T47D (cell line): ENCODE data around the gene SUSD4.

Experiments
- DNase-seq, 2 experiments: peaks; one replicate each; pipeline versions ENCODE4 v3.0.0 to v3.0.0-alpha.2; 2011 to 2012; ENCODE audit warnings: low read depth in 1 of 2, low spot score in 1 of 2
- JUND ChIP-seq: IDR thresholded peaks from 2 replicates; pipeline ENCODE4 v1.6.1; 2012; ENCODE audit warnings: low read depth
- in situ Hi-C: cut with HindIII; loops from 2 replicates; pipeline ENCODE4 v1.10.0; 2016; ENCODE audit warnings: low sequenced_read_pairs, low pct_unique_long_range_greater_than_20kb

The SUSD4 gene

DNA sequence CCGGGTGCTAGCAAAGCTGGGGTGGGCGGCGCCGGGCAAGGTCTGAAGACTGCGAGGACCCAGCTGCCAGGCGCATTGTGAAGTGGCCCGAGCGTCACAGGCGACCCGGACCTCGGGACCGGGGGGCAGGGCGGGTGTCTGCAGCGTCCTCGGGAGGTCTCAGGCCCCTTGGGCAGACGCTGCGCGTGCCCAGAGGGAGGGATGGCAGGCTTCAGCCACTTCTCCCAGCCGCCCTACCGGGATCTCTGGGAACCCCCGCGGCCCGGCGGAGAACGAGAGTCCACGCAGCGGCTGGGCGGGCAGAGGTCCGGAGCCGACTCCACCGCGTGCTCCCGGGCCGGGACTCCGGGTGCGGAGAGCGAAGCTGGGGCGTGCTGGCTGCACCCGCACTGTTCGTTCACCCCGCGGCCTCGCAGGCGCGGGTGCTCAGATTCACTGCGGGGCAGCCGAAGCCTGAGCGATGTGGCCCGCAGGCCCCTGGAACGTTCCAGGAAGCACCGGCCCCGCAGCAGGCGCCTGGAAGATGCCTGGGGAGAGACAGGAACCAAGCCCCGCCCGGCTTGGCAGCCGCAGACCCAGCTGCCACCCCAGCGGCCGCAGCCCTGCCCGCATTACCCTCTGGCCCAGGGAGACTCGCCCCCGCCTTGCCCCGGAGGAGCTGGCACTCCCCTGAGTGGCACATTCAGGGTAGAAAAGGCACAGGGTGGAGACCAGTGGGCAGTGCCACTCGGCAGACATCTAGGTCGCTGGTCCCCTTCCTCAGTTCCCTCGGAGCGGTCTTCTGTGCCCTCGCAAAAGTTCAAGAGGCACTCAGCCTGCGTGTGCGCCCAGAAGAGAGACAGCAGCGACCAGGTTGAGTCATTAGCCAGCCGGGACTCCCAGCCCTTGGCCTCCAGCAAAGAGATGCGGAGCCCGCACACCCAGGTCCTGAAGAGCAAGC, 29.6 kb upstream of the SUSD4 start, which contains the start of gene CCDC185:
CCDC185 (plus strand) TSS at position 141 of the 940 bp plus-strand sequence; CDS start at position 202, 61 bp downstream.
- peak; percentile 18 to 66 for DNase-seq
- no peak for TF ChIP-seq JUND

GRCh38 chr1:223390618-223391017, 26.6 kb upstream of the SUSD4 start:
- DNase-seq: no peak
- TF ChIP-seq JUND: no peak
- in situ Hi-C loops: no loop called here

More for the DNA sequence above, 29.6 kb upstream of the SUSD4 start, which contains the start of gene CCDC185:
- in situ Hi-C loops: no loop called here

GRCh38 chr1:223386013-223386412, 22.0 kb upstream of the SUSD4 start:
- no peak for TF ChIP-seq JUND
- in situ Hi-C loops: no loop called here
- no peak for DNase-seq

- in situ Hi-C loops: no loop called here
- TF ChIP-seq JUND: no peak
- no peak for DNase-seq
These were observed 14.8 kb upstream of the SUSD4 start for GRCh38 chr1:223378754-223379153.

- in situ Hi-C loops: no loop called here
- no peak for TF ChIP-seq JUND
- DNase-seq: no peak
These were observed 10.2 kb upstream of the SUSD4 start for GRCh38 chr1:223374064-223374610.

DNA sequence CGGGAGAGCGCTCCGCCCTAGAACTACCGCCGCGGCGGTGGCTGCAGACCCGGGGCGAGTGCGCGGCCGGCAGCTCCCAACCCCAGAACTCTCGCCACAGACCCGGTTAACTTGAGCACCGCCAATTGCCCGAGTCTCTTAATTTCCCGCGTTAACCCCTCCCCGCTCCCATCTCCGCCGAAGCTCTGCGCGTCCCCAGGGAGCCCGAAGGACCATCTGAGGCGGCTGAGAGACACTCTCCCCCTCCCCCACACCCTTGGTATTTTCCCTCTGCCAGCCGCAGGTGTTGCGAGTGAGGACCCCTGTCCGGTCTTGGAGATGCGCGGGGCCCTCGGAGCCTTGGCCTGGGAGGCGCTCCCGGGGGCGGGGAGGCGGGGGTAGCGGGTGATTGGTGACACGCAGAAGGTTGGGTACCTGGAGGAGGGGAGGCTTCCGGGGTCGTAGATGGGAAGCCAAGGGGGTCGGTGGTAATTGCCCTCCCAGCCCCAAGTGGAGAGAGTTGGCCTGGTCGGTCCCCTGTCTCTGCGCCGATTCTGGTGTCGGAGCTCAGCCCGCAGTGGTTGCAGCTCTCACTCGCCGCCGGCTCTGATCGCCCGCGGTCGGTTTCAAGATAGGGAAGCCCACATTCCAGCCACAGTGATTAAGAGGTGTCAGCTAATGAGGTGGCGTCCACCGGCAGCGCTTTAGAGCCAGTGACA, 858 bp upstream of the SUSD4 start:
- in situ Hi-C loops: no loop called here
- TF ChIP-seq JUND: no peak
- no peak for DNase-seq

DNA sequence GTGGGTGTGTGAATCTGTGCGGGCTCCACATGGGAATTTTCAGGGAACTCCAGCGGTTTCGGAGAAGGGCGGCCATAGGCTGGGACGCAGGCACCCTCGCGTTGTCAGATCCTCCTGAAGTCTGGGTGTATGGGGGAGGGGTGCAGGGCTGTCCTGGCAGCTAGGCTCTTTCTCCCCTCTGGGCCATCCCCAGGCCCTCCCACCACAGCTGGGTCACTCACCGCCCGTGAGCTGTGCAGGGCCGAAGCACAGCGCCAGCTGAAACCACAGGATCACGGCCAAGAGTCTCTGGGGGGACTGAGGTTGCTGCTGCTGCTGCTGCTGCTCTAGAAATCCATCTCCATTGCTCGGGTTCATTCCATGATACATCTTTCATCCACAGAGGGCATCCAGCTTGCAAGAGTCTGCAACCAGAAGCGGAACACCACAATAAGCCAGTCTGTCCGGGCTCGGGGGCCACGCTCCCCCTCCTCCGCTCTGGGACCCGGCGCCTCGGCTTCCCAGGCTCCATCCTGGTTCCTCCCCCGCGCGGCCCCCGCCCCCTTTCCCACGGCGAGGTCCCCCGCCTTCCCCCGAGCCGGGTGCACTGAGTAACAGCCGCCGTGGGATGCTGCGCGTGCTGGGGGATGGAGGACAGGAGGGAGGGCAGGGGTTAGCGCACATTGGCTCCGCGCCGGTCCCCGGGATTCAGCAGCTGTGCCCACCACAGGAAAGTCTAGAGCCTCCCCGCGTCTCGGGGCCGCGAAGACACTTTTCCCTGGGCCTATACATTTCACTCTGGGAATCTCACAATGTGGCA, 720 bp downstream of the SUSD4 start:
- in situ Hi-C loops: no loop called here
- no peak for TF ChIP-seq JUND
- DNase-seq: peak; percentile 11 to 13

- TF ChIP-seq JUND: no peak
- in situ Hi-C loops: no loop called here
- peak; percentile 38 to 56 for DNase-seq
These were observed 5.2 kb downstream of the SUSD4 start for GRCh38 chr1:223358826-223359225.

DNA sequence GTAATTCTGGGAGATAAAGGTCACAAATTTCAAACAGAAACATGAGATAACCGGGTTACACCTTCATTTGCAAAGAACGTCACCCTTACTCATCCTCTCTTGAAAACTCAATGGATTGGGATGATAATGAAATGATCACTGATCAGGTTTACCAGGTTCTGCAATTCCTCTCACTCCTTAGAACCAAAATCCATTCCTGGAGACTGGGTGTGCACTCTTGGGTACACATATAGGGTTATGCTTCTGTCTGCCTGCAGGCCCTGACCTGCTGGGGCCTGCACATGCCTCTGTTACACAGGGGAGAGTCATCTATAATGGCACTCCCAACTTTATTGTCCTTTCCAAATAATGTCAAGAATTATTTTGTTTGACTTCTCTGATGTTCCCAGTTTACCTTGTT, 8.3 kb downstream of the SUSD4 start:
- TF ChIP-seq JUND: no peak
- in situ Hi-C loops: no loop called here
- DNase-seq: no peak

DNA sequence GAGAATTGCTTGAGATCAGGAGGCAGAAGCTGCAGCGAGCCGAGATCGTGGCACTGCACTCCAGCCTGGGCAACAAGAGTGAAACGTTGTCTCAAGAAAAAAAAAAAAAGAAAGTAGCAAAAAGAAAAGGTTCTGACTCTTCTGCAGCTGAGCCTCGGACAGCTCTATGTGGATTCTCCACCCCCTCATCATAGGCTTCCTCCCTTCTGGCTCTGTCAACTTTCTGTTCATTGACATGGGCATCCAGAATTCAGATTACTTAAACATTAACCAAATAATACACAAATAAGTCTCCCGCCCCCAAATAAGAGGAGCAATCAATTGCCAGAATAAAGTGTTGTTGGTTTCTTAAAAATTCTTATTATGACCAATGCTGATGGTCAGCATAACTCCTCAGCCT, 10.0 kb downstream of the SUSD4 start:
- no peak for TF ChIP-seq JUND
- no peak for DNase-seq
- in situ Hi-C loops: no loop called here

DNA sequence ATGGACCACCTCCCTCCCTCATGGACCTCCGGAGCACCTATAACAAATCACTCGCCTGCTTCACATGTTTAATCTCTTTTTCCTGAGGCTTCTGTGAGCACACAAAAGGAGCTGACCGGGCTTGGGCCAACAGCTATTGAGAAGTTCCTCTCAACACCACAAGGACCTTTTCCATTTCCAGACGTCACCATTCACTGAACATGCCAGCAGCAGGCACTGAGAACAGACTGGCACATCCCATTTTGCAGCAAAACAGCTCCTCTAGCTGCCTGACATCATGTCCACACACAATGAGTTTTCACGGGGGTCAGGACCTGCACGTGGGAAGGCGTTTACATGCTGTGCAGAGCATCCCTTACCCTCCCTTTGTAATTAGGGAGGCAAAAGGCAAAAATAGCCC, 11.0 kb downstream of the SUSD4 start:
- in situ Hi-C loops: no loop called here
- TF ChIP-seq JUND: no peak
- peak in 1 of 2 experiments; percentile 7 for DNase-seq

DNA sequence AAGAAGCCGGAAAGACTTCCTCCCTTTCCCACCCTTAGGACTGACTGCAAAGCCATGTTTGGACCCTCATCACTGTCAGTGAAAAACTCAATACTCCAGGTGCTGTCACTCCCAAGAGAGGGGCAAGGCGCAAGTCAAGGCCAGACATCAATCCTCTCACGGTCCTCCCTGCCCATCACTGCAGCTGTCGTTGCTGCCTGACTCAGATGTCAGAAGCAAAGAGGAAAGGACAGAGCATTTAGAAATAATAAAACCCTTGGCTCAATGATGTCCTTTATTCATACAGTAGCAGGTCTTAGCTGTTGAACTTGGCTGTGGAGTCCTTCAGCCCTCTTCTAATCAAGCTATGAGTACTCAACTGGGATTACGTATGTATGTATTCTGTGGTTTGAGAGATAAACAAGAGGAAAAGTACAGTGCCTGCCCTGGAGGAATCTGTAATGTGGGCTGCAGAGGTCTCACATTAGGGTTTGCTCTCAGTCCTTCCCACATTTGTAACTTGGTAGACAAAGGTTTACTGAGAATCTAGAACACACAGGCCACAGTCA, 13.5 kb downstream of the SUSD4 start:
- TF ChIP-seq JUND: no peak
- in situ Hi-C loops: no loop called here
- DNase-seq: peak in 1 of 2 experiments; percentile 12
